Right lobe of liver (tissue), 4 donors: ENCODE results near the gene GPR31.
"Not testable (repeated sequence)": the region's sequence is repeated elsewhere in the genome, so short reads cannot be mapped to it uniquely, and the experiment has no call there.

ENCODE experiments used
- CTCF ChIP-seq, 4 donors: fragments of 200-600 bp in 3 of 4; fragments of 450-650 bp in 1 of 4; IDR thresholded peaks; one replicate each; pipeline versions ENCODE4 v1.5.1 to v1.8.0; 2016 to 2022; ENCODE audit warnings: antibody characterized with exemption in 4 of 4, mild to moderate bottlenecking in 2 of 4
- POLR2A ChIP-seq: fragments of 450-650 bp; IDR thresholded peaks from one replicate; pipeline ENCODE4 v1.6.1; 2017; ENCODE audit warnings: antibody characterized with exemption, mild to moderate bottlenecking
- donor health status: DM: no; HTN: no; CAD: no.
- donor health status: DM: no; HTN: no; CAD: no.
- donor health status: DM: no; HTN: yes; CAD: no.

GRCh38 chr6:167195941-167196610 lies 38.3 kb upstream of the GPR31 start:
- not testable (repeated sequence) for TF ChIP-seq CTCF (IDR thresholded peaks at IDR 0.05); POLR2A
